Myocyte (in vitro differentiated cells): ENCODE measurements around the gene LIME1. TPM values are rescaled to one million over a fixed set of nuclear protein-coding genes. Genes with fewer than 3 reads are reported as not detected.

Source experiments
- DNase-seq: peaks from one replicate; pipeline ENCODE4 v3.0.0-alpha.2; 2012; ENCODE audit warnings: low read depth
- total RNA-seq: library from RNA; depleted of rRNA; stranded (reverse); fragments of >200 nt; gene quantifications from 2 replicates; pipeline ENCODE4 v1.2.3, GENCODE V29; 2014

Gene LIME1
- total RNA-seq, 1 donor from 2014 or later: 9.4 TPM

DNA sequence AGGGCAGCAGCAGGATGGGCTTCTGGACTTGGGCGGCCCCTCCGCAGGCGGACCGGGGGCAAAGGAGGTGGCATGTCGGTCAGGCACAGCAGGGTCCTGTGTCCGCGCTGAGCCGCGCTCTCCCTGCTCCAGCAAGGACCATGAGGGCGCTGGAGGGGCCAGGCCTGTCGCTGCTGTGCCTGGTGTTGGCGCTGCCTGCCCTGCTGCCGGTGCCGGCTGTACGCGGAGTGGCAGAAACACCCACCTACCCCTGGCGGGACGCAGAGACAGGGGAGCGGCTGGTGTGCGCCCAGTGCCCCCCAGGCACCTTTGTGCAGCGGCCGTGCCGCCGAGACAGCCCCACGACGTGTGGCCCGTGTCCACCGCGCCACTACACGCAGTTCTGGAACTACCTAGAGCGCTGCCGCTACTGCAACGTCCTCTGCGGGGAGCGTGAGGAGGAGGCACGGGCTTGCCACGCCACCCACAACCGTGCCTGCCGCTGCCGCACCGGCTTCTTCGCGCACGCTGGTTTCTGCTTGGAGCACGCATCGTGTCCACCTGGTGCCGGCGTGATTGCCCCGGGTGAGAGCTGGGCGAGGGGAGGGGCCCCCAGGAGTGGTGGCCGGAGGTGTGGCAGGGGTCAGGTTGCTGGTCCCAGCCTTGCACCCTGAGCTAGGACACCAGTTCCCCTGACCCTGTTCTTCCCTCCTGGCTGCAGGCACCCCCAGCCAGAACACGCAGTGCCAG is 39.7 kb upstream of the LIME1 start, which contains the start of gene TNFRSF6B:
Gene TNFRSF6B (plus strand): TSS at position 25 of the 729 bp plus-strand sequence. CDS start 116 bp downstream, at position 141.
- DNase-seq: no peak

DNA sequence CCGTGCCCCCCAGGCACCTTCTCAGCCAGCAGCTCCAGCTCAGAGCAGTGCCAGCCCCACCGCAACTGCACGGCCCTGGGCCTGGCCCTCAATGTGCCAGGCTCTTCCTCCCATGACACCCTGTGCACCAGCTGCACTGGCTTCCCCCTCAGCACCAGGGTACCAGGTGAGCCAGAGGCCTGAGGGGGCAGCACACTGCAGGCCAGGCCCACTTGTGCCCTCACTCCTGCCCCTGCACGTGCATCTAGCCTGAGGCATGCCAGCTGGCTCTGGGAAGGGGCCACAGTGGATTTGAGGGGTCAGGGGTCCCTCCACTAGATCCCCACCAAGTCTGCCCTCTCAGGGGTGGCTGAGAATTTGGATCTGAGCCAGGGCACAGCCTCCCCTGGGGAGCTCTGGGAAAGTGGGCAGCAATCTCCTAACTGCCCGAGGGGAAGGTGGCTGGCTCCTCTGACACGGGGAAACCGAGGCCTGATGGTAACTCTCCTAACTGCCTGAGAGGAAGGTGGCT is 39.1 kb upstream of the LIME1 start:
- DNase-seq: no peak

DNA sequence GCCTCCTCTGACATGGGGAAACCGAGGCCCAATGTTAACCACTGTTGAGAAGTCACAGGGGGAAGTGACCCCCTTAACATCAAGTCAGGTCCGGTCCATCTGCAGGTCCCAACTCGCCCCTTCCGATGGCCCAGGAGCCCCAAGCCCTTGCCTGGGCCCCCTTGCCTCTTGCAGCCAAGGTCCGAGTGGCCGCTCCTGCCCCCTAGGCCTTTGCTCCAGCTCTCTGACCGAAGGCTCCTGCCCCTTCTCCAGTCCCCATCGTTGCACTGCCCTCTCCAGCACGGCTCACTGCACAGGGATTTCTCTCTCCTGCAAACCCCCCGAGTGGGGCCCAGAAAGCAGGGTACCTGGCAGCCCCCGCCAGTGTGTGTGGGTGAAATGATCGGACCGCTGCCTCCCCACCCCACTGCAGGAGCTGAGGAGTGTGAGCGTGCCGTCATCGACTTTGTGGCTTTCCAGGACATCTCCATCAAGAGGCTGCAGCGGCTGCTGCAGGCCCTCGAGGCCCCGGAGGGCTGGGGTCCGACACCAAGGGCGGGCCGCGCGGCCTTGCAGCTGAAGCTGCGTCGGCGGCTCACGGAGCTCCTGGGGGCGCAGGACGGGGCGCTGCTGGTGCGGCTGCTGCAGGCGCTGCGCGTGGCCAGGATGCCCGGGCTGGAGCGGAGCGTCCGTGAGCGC is 38.5 kb upstream of the LIME1 start:
- DNase-seq: no peak

DNA sequence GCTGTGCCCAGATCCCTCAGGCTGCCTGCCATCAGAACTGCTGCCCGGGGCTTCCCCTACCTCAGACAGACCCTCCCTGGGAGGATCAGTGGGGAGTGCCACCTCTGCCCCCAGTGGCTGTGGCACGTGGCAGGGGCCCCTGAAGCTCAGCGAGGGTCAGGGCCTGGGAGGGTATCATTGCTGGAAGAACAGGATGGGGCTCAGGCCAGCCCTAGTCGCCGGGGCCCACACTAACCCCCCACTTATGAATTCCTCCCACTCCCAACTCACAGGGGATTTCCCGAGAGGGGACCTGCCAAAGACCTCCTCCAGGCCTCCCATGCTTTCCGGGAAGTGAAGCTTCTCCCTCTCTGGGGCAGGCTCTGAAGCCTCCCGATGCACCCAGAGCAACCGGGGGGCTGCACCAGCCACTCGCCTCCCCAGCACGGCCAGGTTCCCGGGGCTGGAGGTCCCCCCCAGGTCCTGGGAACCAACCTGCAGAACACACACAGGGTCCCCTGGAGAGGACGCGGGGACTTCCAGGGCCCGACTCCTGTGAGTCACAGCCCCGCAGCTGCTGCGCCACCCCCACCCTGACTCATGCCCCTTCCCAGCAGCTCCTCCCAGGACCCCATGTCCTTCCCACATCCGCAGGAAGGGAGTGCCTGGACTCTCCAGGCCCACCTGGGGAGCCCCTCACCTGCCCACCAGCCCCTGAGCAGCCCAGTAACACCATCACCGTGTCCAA is 37.6 kb upstream of the LIME1 start:
- peak; percentile 91 for DNase-seq

DNA sequence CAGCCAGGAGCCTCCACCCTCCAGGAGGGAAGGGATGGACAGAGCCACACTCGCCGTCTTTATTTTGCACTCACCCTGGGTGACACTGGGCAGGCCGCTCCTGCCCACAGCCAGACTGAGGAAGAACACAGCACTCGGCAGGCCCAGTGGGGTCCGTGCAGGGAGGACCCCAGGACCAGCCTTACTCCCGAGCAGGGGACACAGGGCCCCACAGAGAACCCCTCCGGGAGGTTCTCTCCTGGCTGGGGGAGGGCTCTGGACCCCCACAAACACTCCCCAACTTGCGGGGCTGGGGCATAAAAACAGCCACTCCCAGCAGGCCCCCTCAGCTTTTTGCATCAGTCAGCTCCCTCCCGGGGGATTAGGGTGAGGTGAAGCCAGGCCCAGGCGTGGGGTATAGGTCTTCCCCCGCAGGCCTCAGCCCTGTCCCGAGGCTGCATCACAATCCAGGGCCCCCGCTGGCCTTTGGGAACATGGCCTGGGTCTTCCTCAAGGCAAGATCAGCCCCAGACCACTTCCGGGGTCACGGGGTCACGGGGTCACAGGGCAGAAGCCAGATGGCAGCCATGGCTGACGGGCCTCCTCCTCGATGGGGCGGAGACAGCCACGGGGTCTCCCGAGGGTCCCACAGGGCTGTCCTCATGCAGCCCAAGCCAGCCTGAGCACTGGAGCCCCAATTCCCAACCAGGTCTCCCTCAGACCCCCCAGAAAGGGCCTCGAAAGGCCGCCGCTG is 36.8 kb upstream of the LIME1 start:
- no peak for DNase-seq

DNA sequence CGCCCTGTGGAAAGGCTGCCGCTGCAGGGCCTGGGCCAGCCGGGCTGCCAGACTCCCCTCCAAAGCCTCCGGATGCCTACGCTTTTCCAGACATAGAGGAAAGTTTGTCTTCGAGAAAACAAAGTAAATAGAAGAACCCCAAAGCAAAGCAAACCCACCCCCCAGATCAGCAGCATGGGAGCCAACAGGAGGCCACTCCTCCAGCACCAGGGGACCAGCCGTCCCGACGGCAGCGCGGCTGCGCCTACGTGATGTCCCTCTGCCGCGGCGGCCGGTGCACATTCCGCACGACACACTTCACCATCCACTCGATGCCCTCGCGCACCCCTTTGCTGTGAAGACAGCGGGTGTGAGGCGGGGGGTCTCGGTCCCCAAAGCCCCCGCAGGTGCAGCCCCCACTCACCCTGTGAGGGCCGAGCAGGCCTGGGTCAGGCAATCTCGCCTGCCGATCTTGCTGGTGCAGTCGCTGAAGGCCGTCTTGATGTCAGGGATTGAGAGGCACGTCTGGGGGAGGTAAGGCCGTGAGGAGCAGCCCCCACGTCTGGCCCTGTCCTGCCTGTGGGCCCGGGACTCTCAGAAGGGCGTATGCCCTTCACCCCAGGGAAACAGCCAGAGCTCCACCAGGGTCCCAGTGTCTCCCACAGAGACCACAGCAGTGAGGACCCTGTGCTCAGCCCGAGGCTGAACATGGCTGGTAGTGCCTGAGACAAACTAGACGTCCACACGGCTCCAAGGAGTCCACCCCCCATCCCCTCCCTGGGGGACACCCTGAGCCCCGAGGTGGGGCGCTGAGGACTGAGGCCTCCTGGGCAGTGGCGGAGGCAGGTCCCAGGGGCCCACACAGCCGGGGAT is 36.0 kb upstream of the LIME1 start:
- no peak for DNase-seq

DNA sequence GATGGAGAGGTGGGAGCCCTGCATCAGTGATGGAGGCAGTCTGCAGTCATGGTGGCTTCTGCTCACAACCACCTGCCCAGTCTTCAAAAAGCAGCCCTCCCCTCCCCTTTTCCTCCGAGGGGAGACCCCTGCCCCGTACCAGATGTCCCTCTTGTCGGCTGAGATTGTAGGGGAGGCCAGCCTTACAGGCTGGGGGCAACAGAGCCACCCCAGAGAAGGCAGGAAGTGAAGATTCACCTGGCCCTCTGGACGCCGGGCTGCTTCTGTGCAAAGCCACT is 35.5 kb upstream of the LIME1 start:
- no peak for DNase-seq

DNA sequence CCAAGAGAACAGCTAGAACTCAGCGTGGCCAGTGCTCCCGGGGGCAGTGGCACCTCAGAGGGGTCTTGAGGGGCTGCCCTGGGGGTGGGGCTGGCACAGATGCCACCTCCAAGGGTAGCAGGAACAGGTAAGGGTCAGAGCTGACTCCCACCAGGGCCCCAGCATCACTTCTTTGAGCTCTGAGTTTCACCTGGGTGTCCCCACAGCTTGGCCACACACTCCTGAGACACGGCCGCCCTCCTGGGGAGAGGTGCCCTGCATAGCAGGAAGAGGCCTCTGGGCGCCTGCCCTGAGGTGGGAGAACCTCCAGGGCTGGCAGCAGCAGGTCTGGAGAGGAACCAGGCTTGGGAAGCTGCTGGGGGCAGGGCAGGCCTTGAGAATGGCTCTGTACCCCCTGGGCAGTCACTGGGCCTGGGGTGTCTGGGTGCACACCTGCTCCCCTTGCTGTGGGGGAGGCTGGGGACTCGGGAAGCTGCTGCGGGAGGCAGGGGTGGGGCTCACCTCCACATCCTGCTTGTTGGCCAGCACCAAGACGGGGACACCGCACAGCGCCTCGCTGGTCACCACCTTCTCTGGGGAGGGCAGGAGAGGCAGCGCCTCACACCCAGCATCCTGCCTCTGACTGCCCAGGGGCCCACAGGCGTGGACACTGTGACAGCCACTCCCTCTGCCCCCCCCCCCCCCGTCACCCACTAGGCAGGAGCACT is 35.0 kb upstream of the LIME1 start:
- no peak for DNase-seq

DNA sequence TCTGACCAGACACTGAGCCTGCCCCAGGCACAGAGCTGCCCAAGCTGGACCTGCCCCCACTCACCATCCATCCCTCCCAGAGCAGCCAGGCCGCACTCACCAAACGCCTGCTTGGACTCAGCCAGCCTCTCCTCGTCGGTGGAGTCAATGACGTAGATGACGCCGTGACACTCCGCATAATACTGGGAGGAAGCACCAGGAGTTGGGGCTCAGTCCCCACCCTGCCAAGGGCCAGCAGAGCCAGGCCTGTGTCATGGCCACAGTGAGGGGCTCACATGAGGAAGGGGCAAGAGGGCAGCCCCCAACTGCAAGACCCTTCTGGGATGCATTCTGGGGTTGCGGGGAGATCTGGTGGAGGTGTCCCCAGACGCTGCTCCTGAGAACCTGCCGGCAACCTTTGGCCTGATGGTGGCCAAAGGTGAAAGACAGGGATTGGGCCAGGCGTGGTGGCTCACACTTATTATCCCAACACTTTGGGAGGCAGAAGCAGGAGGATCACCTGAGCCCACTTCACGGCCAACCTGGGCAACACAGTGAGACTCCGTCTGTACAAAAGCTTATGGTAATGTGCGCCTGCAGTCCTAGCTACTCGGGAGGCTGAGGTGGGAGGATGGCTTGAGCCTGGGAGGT is 34.3 kb upstream of the LIME1 start:
- no peak for DNase-seq

DNA sequence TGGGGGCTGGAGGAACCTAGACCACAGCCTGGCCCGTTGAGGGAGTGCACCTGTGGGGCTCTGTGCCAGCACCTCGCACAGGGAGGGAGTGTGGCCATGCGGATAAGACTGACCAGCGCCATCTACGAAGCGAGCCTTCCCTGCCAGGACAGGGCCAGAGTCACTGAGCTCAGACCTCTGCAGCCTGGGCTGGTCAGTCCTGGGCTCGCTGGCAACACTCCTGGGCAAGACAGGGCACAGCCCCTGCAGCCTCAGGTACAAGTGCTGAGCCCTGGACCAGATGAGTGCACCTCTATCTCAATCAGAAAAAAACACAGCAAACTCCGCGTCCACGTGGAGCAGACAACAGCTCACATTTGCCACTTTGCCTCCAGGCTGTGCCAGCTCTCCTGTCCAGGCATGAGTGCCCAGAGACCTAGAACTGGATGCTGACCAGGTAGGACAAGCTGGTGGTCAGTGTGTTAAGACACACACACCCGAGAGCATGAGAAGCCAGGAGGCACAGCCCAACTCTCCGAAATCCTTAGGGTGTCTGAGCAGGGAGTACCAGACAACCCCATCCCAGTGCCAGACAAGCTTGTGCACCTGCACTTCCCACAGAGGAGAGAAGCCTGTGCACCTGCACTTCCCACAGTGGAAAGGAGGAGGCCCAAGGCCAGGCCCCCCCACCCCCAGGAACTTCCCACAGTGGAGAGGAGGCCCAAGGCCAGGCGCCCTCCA is 33.6 kb upstream of the LIME1 start:
- DNase-seq: no peak

DNA sequence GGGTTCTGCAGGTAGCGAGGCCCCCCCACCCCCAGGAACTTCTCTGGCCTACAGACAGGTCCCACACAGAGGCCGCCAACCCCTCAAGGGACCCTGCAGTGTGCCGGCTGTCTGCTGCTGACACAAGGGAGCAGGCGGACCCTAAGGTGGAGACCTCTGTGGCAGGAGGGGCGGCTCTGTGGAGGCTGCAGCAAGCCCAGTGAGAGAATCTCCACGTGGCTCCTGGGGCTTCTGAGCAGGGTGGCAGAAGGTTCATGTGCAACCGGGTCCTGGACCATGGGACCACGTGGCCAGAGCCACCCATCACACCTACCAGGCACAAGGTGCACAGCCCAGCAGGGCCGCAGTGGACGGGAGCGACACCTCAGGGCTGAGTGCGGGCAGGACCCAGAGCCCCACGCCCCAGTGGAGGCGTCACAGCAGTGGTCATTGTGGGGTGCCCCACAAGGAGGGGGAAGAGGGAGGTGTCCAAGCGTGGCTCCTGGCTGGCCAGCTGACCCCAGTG is 32.9 kb upstream of the LIME1 start:
- DNase-seq: no peak

DNA sequence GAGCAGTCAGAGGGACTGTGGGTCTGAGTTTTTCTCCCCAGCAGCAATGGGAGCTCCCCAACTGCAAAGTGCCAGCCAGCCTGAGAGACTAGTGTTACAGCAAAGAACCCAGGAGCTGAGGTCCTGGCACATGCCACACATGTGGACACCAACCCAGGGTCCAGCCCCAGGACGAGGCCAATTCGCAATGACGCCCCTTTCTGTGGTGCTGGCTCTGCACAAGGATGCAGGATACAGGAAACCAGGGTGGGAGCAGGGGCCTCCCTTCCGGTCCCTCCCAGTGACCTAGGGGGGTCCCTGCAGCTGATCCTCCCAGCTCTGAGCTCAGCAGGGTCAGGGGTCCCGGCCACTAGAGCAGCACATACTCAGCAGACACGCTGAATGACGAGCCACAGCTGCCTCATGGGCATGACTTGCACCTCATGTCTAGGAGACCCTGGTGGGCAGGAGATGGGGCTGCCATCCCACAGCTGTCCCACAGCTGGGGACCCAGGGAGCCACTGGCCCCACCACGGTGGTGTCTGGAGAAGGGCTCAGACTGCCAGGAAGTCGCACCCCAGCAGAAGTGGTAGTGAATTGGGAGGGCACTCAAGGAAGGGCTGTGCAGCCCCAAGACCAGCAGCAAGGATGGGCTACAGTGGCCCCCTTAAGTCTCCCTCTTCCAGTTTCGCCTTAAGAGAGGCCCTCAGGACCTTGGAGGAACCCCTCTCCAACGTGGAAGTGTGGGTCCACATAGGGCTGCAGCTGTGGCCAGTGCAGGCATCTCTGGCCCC is 32.3 kb upstream of the LIME1 start:
- DNase-seq: no peak

DNA sequence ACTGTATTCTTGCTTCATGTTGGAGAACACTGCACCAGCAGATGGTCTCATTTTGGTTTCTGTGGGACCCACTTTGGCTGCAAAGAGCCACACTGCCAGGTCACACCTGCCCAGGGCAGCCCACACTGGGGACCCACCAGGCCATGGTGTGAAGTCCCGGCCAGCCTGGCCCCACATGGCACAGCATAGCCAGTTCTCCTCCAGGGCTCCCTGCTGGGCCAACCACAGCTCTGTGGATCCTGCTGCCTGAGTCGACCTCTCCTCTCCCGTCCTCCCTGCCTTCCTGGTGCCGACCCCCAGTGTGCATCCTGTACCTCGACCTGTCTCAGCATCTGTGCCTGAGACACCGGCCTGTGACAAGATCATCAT is 31.7 kb upstream of the LIME1 start:
- no peak for DNase-seq

DNA sequence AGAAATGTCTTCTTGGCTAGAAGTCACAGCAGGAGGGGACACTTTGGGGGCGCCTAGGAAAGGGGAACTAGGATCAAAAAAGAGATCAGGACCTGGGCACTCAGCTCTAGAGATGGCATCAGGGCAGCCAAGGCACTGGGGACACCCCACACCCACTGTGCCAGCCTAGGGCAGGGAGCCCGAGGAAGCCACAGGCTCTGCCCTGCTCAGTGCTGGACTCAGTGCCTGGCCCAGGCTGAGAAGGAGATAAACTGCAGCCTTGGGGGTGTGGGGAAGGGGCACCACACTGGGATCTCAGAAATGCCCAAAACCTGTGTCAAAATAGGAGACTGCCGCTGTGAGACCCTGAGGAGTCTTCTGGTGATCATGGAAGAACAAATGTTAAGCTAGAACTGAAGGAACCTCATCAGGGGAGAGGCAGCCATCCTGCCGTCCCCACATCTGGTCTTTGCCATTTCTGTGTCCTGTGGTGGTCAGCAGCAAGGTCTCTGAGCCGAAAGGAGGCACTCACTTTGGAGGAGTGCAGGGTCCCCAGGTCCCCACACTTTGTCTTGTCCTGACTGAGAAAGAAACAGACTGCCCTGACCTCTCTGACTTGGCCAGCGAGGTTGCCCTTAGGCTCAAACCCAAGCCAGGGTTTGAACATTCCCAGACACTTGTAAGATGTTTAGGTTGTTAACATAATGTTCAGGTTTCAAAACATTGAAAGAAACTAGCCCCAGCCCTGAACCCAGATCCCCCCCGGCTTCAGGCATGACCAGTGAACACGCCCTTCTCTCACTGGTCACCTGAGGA is 31.0 kb upstream of the LIME1 start:
- no peak for DNase-seq

DNA sequence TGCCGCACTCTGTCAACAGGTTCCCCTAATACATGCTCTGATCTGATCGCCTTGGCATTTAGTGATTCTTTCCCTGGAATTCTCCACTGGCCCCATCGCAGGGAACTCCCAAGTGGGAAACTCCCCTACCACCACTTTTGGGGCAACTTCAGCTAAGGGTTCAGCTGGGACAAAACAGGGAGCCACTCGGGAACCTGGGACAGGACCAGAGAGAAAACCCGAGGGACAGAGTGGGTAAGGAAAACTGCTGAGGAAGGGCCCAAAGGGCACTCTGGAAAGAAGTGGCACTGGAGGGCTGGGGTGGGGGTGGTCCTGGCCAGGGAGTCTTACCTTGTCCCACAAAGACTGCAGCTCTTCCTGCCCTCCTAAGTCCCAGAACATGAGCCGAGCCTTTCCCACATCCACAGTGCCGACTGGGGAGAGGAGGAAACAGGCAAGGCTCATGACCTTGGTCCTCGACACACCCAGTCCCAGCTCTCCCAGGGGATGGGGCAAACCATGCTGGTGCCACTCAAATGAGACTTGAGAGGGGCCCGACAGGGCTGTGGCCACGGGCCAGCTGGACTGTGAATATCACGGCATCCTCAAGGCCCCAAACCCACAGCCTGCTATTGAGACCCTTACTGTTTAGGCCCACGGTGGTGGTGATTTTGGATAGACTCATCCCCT is 30.3 kb upstream of the LIME1 start:
- no peak for DNase-seq

DNA sequence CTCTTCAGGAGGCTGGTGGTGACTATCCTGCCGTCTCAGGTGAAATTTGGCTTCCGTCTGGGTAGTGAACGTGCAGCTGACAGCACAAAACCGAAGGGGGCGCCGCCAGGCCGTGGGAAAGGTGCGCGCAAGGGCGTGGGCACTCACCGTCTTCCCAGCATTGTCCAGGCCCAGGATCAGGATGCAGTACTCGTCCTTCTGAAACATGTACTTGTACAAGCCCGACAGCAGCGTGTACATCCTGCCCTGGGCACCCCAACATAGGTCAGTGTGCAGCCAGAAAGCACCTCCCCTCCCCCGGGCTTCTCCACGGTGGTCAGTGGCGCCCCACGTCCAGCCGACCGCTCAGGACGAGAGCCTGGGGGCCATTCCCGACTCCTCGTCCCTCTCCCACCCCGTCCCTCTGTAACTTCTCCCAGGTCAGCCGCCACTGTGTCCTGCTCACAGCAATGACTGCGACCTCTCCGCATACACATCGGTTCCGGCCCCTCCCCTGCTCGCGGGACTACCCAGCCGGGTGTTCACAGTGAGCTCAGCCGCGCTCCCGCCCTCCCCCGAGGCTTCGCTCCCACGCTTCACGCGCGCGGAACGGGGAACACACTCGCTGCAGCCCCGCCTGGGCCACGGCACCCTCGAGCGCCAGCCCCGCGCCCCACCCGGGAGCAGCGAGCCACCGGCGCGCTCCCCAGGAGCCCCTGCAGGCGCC is 29.5 kb upstream of the LIME1 start:
- no peak for DNase-seq
